HL-60 (cell line): Measurements from ENCODE around the gene NEK9.

Experiments used
- DNase-seq, 2 experiments: peaks; one replicate each; pipeline ENCODE4 v3.0.0-alpha.2; 2010 to 2020; ENCODE audit warnings: low read depth in 1 of 2, low spot score in 1 of 2
- H3K27ac ChIP-seq: fragments of 250-450 bp; sonication (Bioruptor Pico); replicated peaks from 2 replicates; pipeline ENCODE4 v1.5.1; 2020; ENCODE audit warnings: mild to moderate bottlenecking, moderate library complexity
- H3K27me3 ChIP-seq: fragments of 250-450 bp; sonication (Bioruptor Pico); 2 replicates; pipeline ENCODE4 v1.5.1; 2021; ENCODE audit warnings: mild to moderate bottlenecking, moderate library complexity; ENCODE audit not compliant: insufficient read depth, poor library complexity, severe bottlenecking
- H3K4me3 ChIP-seq: replicated peaks from 2 replicates; pipeline ENCODE4 v1.5.1; 2011; ENCODE audit warnings: mild to moderate bottlenecking, control low read depth, low read length; ENCODE audit not compliant: insufficient read depth
- GABPA ChIP-seq: IDR thresholded peaks from 2 replicates; pipeline ENCODE4 v1.6.1; 2012; ENCODE audit warnings: low read depth
- POLR2AphosphoS5 ChIP-seq: IDR thresholded peaks from 2 replicates; pipeline ENCODE4 v1.6.1; 2012; ENCODE audit warnings: low read depth
- REST ChIP-seq: IDR thresholded peaks from 2 replicates; pipeline ENCODE4 v1.6.1; 2012; ENCODE audit warnings: low read depth; ENCODE audit not compliant: insufficient replicate concordance
- SPI1 ChIP-seq: IDR thresholded peaks from 2 replicates; pipeline ENCODE4 v1.6.1; 2012; ENCODE audit warnings: low read depth, mild to moderate bottlenecking, borderline replicate concordance
- TF ChIP-seq, protein P1 (sequence below): IDR thresholded peaks from one replicate; pipeline ENCODE4 v1.5.1; 2011; ENCODE audit warnings: low read length, control low read depth, inconsistent platforms; ENCODE audit not compliant: insufficient read depth

NEK9 gene

GRCh38 chr14:75077794-75078193 is 49.1 kb downstream of the NEK9 start:
- no peak overlapping the region for H3K27ac ChIP-seq
- no peaks in the 10 kb centered on the region for H3K27me3 ChIP-seq
- DNase-seq, result no peak
- no peak overlapping the region for H3K4me3 ChIP-seq
- TF ChIP-seq, protein P1, sequence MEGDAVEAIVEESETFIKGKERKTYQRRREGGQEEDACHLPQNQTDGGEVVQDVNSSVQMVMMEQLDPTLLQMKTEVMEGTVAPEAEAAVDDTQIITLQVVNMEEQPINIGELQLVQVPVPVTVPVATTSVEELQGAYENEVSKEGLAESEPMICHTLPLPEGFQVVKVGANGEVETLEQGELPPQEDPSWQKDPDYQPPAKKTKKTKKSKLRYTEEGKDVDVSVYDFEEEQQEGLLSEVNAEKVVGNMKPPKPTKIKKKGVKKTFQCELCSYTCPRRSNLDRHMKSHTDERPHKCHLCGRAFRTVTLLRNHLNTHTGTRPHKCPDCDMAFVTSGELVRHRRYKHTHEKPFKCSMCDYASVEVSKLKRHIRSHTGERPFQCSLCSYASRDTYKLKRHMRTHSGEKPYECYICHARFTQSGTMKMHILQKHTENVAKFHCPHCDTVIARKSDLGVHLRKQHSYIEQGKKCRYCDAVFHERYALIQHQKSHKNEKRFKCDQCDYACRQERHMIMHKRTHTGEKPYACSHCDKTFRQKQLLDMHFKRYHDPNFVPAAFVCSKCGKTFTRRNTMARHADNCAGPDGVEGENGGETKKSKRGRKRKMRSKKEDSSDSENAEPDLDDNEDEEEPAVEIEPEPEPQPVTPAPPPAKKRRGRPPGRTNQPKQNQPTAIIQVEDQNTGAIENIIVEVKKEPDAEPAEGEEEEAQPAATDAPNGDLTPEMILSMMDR, result no peak
- TF ChIP-seq POLR2AphosphoS5 (no peak), SPI1 (no peak), REST (no peak), GABPA (no peak)

DNA sequence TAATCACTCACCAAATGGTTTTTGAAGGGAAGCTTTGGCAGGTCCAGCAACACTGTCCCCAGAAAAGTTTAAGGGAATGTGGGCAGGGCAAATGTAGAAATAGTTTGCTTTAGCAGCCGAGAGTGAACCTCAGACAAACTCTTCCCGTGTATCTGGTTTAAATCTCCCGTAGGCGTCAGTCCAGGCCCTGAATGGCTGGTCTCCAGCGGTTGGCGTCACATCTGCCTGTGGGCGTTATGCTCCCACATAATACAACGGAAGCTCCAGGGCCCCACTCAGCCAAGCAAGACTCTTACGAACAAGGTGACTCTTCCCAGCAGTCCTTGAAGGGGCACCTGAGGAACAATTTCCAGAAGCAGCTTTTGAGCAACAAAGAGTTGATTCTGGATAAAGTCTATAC is 56.5 kb downstream of the NEK9 start:
- DNase-seq, result no peak

DNA sequence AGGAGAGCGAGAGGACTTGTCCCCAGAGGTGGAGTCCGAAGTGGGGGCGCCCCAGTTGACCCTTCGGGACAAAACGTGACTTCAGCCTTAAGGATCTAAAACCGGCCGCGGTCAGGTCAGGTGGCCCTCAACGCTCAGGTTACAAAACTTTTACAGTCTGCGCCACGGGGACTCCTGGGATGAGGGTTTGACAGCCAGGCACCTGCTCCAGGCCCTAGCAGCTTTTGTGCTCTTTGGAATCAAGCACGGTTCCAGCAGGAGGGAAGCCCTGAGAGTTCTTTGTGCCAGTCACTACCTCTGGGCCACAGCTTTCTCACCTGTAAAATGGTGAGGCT is 57.1 kb downstream of the NEK9 start:
- Histone ChIP-seq H3K4me3 (peak overlapping the region; percentile 40), H3K27me3 (no peaks in the 10 kb centered on the region), H3K27ac (no peak overlapping the region)
- TF ChIP-seq REST (no peak), POLR2AphosphoS5 (no peak), GABPA (no peak), SPI1 (no peak)
- TF ChIP-seq, protein P1, result no peak
- DNase-seq, result no peak

More for the DNA sequence above, 56.5 kb downstream of the NEK9 start:
- H3K27ac ChIP-seq, result no peak overlapping the region
- no peaks in the 10 kb centered on the region for H3K27me3 ChIP-seq
- no peak for TF ChIP-seq POLR2AphosphoS5
- H3K4me3 ChIP-seq, result no peak overlapping the region

- Histone ChIP-seq H3K27ac (peak within 1 kb of the TSS; percentile 54), H3K4me3 (peak within 1 kb of the TSS; percentile 40), H3K27me3 (no peaks in the 10 kb centered on the region)
- DNase-seq, result peak; percentile 28 to 40
- TF ChIP-seq POLR2AphosphoS5, result no peak
- TF ChIP-seq REST, result no peak
- TF ChIP-seq, protein P1, result no peak
These were observed 57.6 kb downstream of the NEK9 start, which contains the start of gene ZC2HC1C for GRCh38 chr14:75069121-75069810. Gene ZC2HC1C (plus strand): TSS chr14:75069641. CDS start chr14:75070574, 933 bp downstream.
